Vagina (tissue), 2 donors: ENCODE measurements around the gene FRMD1. TPM values are rescaled to one million over a fixed set of nuclear protein-coding genes. Genes with fewer than 3 reads are reported as not detected.

Source experiments
- DNase-seq, 2 donors: peaks; one replicate each; pipeline ENCODE4 v3.0.0-alpha.2; 2017; ENCODE audit errors: extremely low spot score in 2 of 2
- H3K27ac ChIP-seq: fragments of 200-600 bp; sonication (generic); one replicate; pipeline ENCODE4 v1.5.1; 2019
- H3K27me3 ChIP-seq: fragments of 200-600 bp; sonication (generic); one replicate; pipeline ENCODE4 v1.5.1; 2019
- H3K36me3 ChIP-seq, 2 donors: fragments of 200-600 bp; sonication (generic); one replicate each; pipeline ENCODE4 v1.5.1; 2017 to 2019
- H3K4me1 ChIP-seq: fragments of 200-600 bp; sonication (generic); one replicate; pipeline ENCODE4 v1.5.1; 2019
- H3K4me3 ChIP-seq, 2 donors: fragments of 200-600 bp; sonication (generic); 1 replicate in 1 of 2; 2 replicates in 1 of 2; pipeline ENCODE4 v1.5.1; 2016 to 2019
- H3K9me3 ChIP-seq: fragments of 200-600 bp; sonication (generic); one replicate; pipeline ENCODE4 v1.5.1; 2019
- CTCF ChIP-seq, 3 experiments: fragments of 450-650 bp in 2 of 3; fragments of 200-600 bp in 1 of 3; sonication (generic) in 1 of 3; IDR thresholded peaks; one replicate each; pipeline ENCODE4 v1.5.1; 2017 to 2019; ENCODE audit warnings: antibody characterized with exemption in 3 of 3, mild to moderate bottlenecking in 2 of 3, moderate library complexity in 2 of 3
- POLR2A ChIP-seq, 2 donors: fragments of 450-650 bp; IDR thresholded peaks; one replicate each; pipeline ENCODE4 v1.6.1; 2017; ENCODE audit warnings: antibody characterized with exemption in 2 of 2, mild to moderate bottlenecking in 2 of 2, moderate library complexity in 2 of 2
- POLR2AphosphoS5 ChIP-seq, 2 donors: sonication (generic); formaldehyde crosslinking; IDR thresholded peaks; one replicate each; pipeline ENCODE4 v1.9.0; 2017; ENCODE audit warnings: antibody characterized with exemption in 2 of 2, mild to moderate bottlenecking in 2 of 2, low read depth in 1 of 2; ENCODE audit not compliant: insufficient read depth in 1 of 2
- intact Hi-C: fragments of 100-400 bp; cut with DNase I; formaldehyde crosslinking; loops from one replicate; pipeline ENCODE4 v1.15.1; 2023
- total RNA-seq: library from RNA; depleted of rRNA; stranded (reverse); fragments of >200 nt; gene quantifications from one replicate; pipeline ENCODE4 v1.2.3, GENCODE V29; 2016

Gene FRMD1
- total RNA-seq, 1 donor from 2014 or later: not detected

DNA sequence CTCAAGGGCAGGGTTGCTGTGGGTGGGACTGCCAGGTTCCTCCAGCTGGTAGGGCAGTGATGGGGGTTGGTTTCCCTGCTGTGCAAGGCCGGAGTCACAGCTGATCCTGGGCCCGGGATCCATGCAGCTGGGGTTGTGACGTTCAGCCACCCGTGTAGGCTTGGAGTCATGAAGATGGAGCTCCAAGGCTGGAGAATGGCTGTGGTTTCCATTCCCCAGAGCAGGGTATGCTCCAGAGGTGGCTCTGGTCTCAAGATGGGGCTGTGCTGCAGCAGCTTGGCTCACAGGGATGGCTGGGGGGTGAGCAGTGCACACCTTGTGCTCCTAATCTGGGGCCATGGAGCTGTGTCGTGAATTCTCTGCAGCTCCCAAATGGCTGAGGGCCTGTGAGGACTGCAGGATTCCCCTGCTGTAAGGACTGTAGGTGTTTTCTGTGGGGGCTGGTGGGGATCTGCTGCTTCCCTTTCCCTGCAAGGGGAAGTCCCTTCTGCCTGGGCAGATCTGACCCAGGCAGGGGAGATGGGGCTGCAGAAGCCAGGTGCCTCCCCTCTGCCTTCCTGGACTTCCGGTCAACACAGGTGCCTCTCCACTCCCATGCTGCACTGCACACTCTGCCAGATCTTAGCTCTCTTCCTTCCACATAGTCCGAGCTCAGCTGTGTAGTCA lies 65.6 kb downstream of the FRMD1 start:
- Histone ChIP-seq H3K4me3 (no peak overlapping the region), H3K27ac (no peak overlapping the region), H3K27me3 (no peaks in the 10 kb centered on the region), H3K9me3 (no peaks in the 10 kb centered on the region), H3K4me1 (no peaks in the 10 kb centered on the region), H3K36me3 (no peaks in the 10 kb centered on the region)
- intact Hi-C loops: no loop called here
- TF ChIP-seq POLR2A (IDR thresholded peaks at IDR 0.05) (no peak), POLR2AphosphoS5 (IDR thresholded peaks at IDR 0.05; ENCODE audit: insufficient read depth in 1 of 2, low read depth in 1 of 2) (no peak), CTCF (IDR thresholded peaks at IDR 0.05) (no peak)
- peak; percentile 74 to 79 for DNase-seq

DNA sequence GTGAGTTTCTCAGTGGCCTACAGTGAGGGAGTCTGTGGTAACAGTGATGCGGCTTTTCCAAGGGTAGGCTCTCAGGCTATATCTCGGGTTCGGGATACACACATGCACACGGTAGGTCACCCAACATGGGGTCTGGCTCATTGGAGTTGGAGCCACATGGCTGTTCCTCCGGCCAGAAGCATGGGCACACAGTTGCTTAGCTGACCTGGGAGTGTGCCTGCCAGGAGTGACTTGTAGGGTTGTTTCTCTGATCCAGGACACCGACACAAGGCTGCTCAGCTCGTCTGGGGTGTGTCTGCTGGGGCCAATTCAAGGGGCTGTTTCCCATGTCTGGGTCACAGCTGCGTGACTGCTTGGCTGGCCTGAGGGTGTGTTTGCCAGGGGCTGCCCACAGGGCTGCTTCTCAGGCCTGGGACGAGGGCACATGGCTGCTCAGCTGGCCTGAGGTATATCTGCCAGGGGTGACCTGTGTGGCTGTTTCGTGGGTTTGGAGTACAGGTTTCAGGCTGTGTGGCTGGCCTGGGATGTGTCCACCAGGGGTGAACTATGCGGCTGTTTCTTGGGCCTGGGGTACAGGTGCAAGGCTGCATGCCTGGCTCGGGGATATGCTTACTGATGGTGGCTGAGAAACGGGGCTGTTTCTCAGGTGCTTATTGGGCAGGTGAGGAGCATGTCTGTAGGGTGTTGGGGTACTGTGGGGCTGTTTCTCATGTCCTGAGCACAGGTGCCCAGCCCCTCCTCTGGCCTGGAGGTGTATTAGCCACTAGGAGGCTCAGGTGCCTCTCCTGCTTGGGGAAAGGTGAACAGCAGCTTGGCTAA lies 66.4 kb downstream of the FRMD1 start:
- Histone ChIP-seq H3K36me3 (no peaks in the 10 kb centered on the region), H3K4me1 (no peaks in the 10 kb centered on the region), H3K27me3 (no peaks in the 10 kb centered on the region), H3K4me3 (no peak overlapping the region), H3K9me3 (no peaks in the 10 kb centered on the region), H3K27ac (no peak overlapping the region)
- intact Hi-C loops: no loop called here
- TF ChIP-seq POLR2A (IDR thresholded peaks at IDR 0.05) (no peak), CTCF (IDR thresholded peaks at IDR 0.05) (no peak), POLR2AphosphoS5 (IDR thresholded peaks at IDR 0.05; ENCODE audit: insufficient read depth in 1 of 2, low read depth in 1 of 2) (no peak)
- DNase-seq: peak; percentile 58 to 87

DNA sequence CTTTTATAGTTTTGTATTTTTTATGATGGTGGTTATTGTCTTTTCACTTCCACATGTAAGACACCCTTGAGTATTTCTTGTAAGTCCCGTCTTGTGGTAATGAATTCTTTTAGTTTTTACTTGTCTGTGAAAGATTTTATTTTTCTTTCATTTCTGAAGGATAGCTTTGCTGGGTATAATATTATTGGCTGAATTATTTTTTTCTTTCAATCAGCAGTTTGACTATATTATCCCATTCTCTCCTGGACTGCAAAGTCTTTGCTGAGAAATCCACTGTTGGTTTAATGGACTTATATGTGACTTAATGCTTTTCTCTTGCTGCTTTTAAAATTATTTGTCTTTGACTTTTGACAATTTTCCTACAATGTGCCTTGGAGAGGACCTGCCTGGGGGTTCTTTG lies 67.7 kb downstream of the FRMD1 start:
- peaks cover 6% of the 10 kb centered on the region for H3K4me1 ChIP-seq
- H3K27me3 ChIP-seq: no peaks in the 10 kb centered on the region
- no peaks in the 10 kb centered on the region for H3K36me3 ChIP-seq
- H3K27ac ChIP-seq: no peak overlapping the region
- H3K4me3 ChIP-seq: no peak overlapping the region
- DNase-seq: no peak
- intact Hi-C loops: no loop called here
- TF ChIP-seq POLR2AphosphoS5 (IDR thresholded peaks at IDR 0.05; ENCODE audit: insufficient read depth in 1 of 2, low read depth in 1 of 2) (no peak), POLR2A (IDR thresholded peaks at IDR 0.05) (no peak), CTCF (IDR thresholded peaks at IDR 0.05) (no peak)
- no peaks in the 10 kb centered on the region for H3K9me3 ChIP-seq

GRCh38 chr6:168009331-168009730 lies 69.7 kb downstream of the FRMD1 start:
- H3K36me3 ChIP-seq: no peaks in the 10 kb centered on the region
- no peak overlapping the region for H3K4me3 ChIP-seq
- no peaks in the 10 kb centered on the region for H3K9me3 ChIP-seq
- no peak overlapping the region for H3K27ac ChIP-seq
- TF ChIP-seq POLR2A (IDR thresholded peaks at IDR 0.05): no peak
- TF ChIP-seq POLR2AphosphoS5 (IDR thresholded peaks at IDR 0.05; ENCODE audit: insufficient read depth in 1 of 2, low read depth in 1 of 2): no peak
- TF ChIP-seq CTCF (IDR thresholded peaks at IDR 0.05): no peak
- H3K4me1 ChIP-seq: peaks cover 6% of the 10 kb centered on the region
- no peak for DNase-seq
- no peaks in the 10 kb centered on the region for H3K27me3 ChIP-seq
- intact Hi-C loops: no loop called here
